Gastrocnemius medialis (tissue), 4 donors: ENCODE results near the gene RSPO3.

ENCODE experiments used
- POLR2A ChIP-seq, 2 donors: fragments of 450-650 bp; IDR thresholded peaks; one replicate each; pipeline ENCODE4 v1.6.1; 2017; ENCODE audit warnings: antibody characterized with exemption in 2 of 2, mild to moderate bottlenecking in 2 of 2, moderate library complexity in 2 of 2
- TF ChIP-seq, protein P1 (sequence below), 5 experiments: fragments of 450-650 bp in 3 of 5; fragments of 200-600 bp in 2 of 5; sonication (generic) in 2 of 5; IDR thresholded peaks in 4 of 5; conservative IDR thresholded peaks in 1 of 5; 1 replicate in 4 of 5; 2 replicates in 1 of 5; pipeline ENCODE4 v1.5.1; 2016 to 2019; ENCODE audit warnings: antibody characterized with exemption in 5 of 5, mild to moderate bottlenecking in 3 of 5, moderate library complexity in 3 of 5

DNA sequence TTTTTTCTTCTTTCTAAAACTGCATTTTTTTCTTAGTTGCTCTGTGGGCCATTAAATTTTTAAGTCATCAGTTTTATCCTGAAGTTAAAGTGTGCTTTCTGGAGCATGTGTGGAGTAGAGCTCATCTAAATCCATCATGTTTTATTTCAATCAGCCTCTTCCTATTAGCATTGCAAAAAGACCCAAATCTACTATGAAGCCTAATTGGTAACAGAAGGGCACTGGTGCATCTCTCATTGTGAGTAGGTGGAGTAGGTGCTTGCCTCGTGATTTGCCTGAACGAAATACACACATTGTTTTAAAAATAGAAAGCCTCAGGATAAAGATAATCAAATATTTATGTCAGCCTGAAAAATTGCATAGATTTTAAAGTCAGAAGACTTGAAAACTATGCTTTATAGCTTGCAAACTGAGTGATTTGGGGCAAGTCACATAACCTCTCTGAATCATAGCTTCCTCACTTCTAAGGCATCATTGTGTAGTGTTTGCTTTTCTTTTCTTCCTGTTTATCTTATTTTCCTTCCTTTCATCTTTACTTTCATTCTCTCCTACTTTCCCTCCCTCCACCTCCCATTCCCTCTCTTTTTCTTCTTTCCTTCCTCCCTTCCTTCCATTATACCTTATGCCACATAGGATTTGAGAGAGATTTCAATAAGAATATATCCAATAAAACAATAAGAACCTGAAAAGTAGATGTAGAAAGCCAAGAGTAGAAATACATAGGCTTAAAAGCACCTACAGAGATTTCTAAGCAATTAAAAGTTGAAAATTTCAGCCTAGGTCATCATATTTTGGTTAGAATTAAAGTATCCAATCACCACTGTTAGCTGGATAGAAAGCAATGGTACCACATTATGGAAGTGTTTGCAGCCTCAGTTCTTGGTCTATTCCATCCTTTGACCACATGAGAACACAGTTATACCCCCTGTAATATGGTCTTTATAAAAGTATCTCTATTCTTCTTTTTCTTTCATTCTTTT, 98.6 kb downstream of the RSPO3 start:
- TF ChIP-seq, protein P1, sequence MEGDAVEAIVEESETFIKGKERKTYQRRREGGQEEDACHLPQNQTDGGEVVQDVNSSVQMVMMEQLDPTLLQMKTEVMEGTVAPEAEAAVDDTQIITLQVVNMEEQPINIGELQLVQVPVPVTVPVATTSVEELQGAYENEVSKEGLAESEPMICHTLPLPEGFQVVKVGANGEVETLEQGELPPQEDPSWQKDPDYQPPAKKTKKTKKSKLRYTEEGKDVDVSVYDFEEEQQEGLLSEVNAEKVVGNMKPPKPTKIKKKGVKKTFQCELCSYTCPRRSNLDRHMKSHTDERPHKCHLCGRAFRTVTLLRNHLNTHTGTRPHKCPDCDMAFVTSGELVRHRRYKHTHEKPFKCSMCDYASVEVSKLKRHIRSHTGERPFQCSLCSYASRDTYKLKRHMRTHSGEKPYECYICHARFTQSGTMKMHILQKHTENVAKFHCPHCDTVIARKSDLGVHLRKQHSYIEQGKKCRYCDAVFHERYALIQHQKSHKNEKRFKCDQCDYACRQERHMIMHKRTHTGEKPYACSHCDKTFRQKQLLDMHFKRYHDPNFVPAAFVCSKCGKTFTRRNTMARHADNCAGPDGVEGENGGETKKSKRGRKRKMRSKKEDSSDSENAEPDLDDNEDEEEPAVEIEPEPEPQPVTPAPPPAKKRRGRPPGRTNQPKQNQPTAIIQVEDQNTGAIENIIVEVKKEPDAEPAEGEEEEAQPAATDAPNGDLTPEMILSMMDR (IDR thresholded peaks at IDR 0.05 in 4 of 5, conservative IDR thresholded peaks at IDR 0.05 in 1 of 5) = no peak
- TF ChIP-seq POLR2A (IDR thresholded peaks at IDR 0.05) = no peak
